HCT116 (cell line): Measurements from ENCODE around the gene IGFBP6. TPM values are rescaled to one million over a fixed set of nuclear protein-coding genes. Genes with fewer than 3 reads are reported as not detected.

Source experiments
- ATAC-seq: fragments of 200-7000 bp; cut with Tn5 transposase; 2 replicates; pipeline ENCODE4 v1.9.1; 2020; ENCODE audit warnings: mild to moderate bottlenecking, moderate library complexity
- BruUV-seq: library from RNA; stranded (reverse); fragments of 400-500 nt; replicated peaks from 2 replicates; lab custom pipeline; 2021; lab: Mats Ljungman, UMichigan
- CTCF ChIA-PET: fragments of 300-600 bp; sonication (Branson Sonifier 250); formaldehyde crosslinking; loops from one replicate; lab custom pipeline; 2021; ENCODE audit warnings: antibody characterized with exemption; lab: Charles Lee
- POLR2A ChIA-PET: fragments of 300-600, 350-600 bp; sonication (Branson Sonifier 250); formaldehyde crosslinking; loops from one replicate; lab custom pipeline; 2021; ENCODE audit warnings: antibody characterized with exemption; lab: Charles Lee
- RAD21 ChIA-PET, 2 experiments: fragments of 300-600 bp; sonication (Branson Sonifier 250); formaldehyde crosslinking; loops; one replicate each; lab custom pipeline; 2023; ENCODE audit warnings: low total read pairs in 2 of 2; ENCODE audit not compliant: uncharacterized antibody in 2 of 2, unreplicated experiment in 2 of 2, low non-redundant PET in 1 of 2; lab: Charles Lee
- DNase-seq: peaks from one replicate; pipeline ENCODE4 v3.0.0-alpha.2; 2010; ENCODE audit warnings: low read depth, low spot score
- H2AFZ ChIP-seq: fragments of 200-600 bp; shearing (Covaris generic), sonication (generic); 2 replicates; pipeline ENCODE4 v1.6.1; 2017; ENCODE audit warnings: low read depth, mixed run types, mixed read lengths, antibody characterized with exemption, low read length; ENCODE audit not compliant: poor library complexity, severe bottlenecking
- H3K27ac ChIP-seq: 2 replicates; pipeline ENCODE4 v1.5.1; 2012; ENCODE audit warnings: low read depth, low read length
- H3K27me3 ChIP-seq: fragments of 200-600 bp; sonication (generic); 2 replicates; pipeline ENCODE4 v1.6.1; 2016; ENCODE audit warnings: mixed run types, low read length, mixed read lengths; ENCODE audit not compliant: insufficient read depth
- H3K36me3 ChIP-seq, 2 experiments: fragments of 200-500 bp in 1 of 2; fragments of 200-600 bp in 1 of 2; sonication (Bioruptor generic) in 1 of 2; sonication (generic) in 1 of 2; 2 replicates each; pipeline versions ENCODE4 v1.5.1 to v1.6.1; 2014 to 2016; ENCODE audit warnings: low read length in 2 of 2, inconsistent platforms in 1 of 2, mixed read lengths in 1 of 2, mixed run types in 1 of 2; ENCODE audit not compliant: insufficient read depth in 2 of 2, control insufficient read depth in 1 of 2
- H3K4me1 ChIP-seq, 2 experiments: fragments of 200-600 bp in 1 of 2; sonication (generic) in 1 of 2; 2 replicates each; pipeline versions ENCODE4 v1.5.1 to v1.6.1; 2012 to 2017; ENCODE audit warnings: low read length in 2 of 2, inconsistent platforms in 1 of 2, mild to moderate bottlenecking in 1 of 2, mixed read lengths in 1 of 2, mixed run types in 1 of 2, moderate library complexity in 1 of 2; ENCODE audit not compliant: insufficient read depth in 2 of 2, control insufficient read depth in 1 of 2
- H3K4me2 ChIP-seq: fragments of 200-600 bp; sonication (generic); 2 replicates; pipeline ENCODE4 v1.6.1; 2017; ENCODE audit warnings: mixed run types, low read length, mixed read lengths
- H3K4me3 ChIP-seq, 2 experiments: fragments of 200-600 bp in 1 of 2; sonication (generic) in 1 of 2; replicated peaks in 1 of 2; 2 replicates each; pipeline ENCODE4 v1.5.1; 2011 to 2016; ENCODE audit warnings: low read length in 2 of 2, control low read depth in 1 of 2, low read depth in 1 of 2, mild to moderate bottlenecking in 1 of 2, mixed read lengths in 1 of 2, mixed run types in 1 of 2
- H3K79me2 ChIP-seq: fragments of 200-600 bp; sonication (generic); 2 replicates; pipeline ENCODE4 v1.6.1; 2017; ENCODE audit warnings: mild to moderate bottlenecking, mixed run types, low read length, moderate library complexity, mixed read lengths; ENCODE audit not compliant: insufficient read depth
- H3K9ac ChIP-seq: fragments of 200-600 bp; sonication (generic); 2 replicates; pipeline ENCODE4 v1.6.1; 2016; ENCODE audit warnings: low read length, mixed read lengths
- H3K9me2 ChIP-seq: fragments of 200-600 bp; sonication (generic), shearing (Covaris generic); 2 replicates; pipeline ENCODE4 v1.6.1; 2017; ENCODE audit warnings: mixed run types, mild to moderate bottlenecking, moderate library complexity; ENCODE audit not compliant: insufficient read depth
- H3K9me3 ChIP-seq, 2 experiments: fragments of 200-500 bp in 1 of 2; fragments of 200-600 bp in 1 of 2; sonication (Bioruptor generic) in 1 of 2; sonication (generic) in 1 of 2; 2 replicates each; pipeline ENCODE4 v1.6.1; 2014 to 2017; ENCODE audit warnings: low read length in 2 of 2, mixed read lengths in 2 of 2, inconsistent platforms in 1 of 2, low read depth in 1 of 2, mild to moderate bottlenecking in 1 of 2, mixed run types in 1 of 2, moderate library complexity in 1 of 2; ENCODE audit not compliant: control insufficient read depth in 1 of 2, insufficient read depth in 1 of 2
- H4K20me1 ChIP-seq: fragments of 200-600 bp; sonication (generic), shearing (Covaris generic); 2 replicates; pipeline ENCODE4 v1.6.1; 2017; ENCODE audit warnings: mixed run types, mild to moderate bottlenecking, moderate library complexity; ENCODE audit not compliant: insufficient read depth
- ATF3 ChIP-seq: IDR thresholded peaks from 2 replicates; pipeline ENCODE4 v1.6.1; 2012
- CBX3 ChIP-seq: IDR thresholded peaks from 2 replicates; pipeline ENCODE4 v1.6.1; 2012; ENCODE audit warnings: low read depth
- CEBPB ChIP-seq: IDR thresholded peaks from 2 replicates; pipeline ENCODE4 v1.6.1; 2012; ENCODE audit warnings: low read depth
- EGR1 ChIP-seq: IDR thresholded peaks from 2 replicates; pipeline ENCODE4 v1.6.1; 2012; ENCODE audit warnings: low read depth
- ELF1 ChIP-seq: IDR thresholded peaks from 2 replicates; pipeline ENCODE4 v1.6.1; 2012; ENCODE audit warnings: low read depth, borderline replicate concordance
- EZH2 ChIP-seq: fragments of 200-600 bp; sonication (generic); IDR thresholded peaks from 2 replicates; pipeline ENCODE4 v1.6.1; 2017; ENCODE audit warnings: antibody characterized with exemption, mixed run types
- EZH2phosphoT487 ChIP-seq: fragments of 200-600 bp; IDR thresholded peaks from 2 replicates; pipeline ENCODE4 v1.6.1; 2018; ENCODE audit warnings: antibody characterized with exemption, borderline replicate concordance
- FOSL1 ChIP-seq: IDR thresholded peaks from 2 replicates; pipeline ENCODE4 v1.6.1; 2012; ENCODE audit warnings: low read depth
- MAX ChIP-seq: IDR thresholded peaks from 2 replicates; pipeline ENCODE4 v1.6.1; 2012
- POLR2A ChIP-seq: IDR thresholded peaks from 2 replicates; pipeline ENCODE4 v1.7.0; 2011; ENCODE audit warnings: borderline replicate concordance; ENCODE audit not compliant: insufficient read depth, insufficient read length; ENCODE audit errors: extremely low read depth
- RAD21 ChIP-seq: IDR thresholded peaks from 2 replicates; pipeline ENCODE4 v1.6.1; 2012; ENCODE audit warnings: low read depth, mild to moderate bottlenecking
- SIN3A ChIP-seq: IDR thresholded peaks from 2 replicates; pipeline ENCODE4 v1.6.1; 2012; ENCODE audit warnings: low read depth
- SP1 ChIP-seq: IDR thresholded peaks from 2 replicates; pipeline ENCODE4 v1.6.1; 2012; ENCODE audit warnings: low read depth
- SRF ChIP-seq: IDR thresholded peaks from 2 replicates; pipeline ENCODE4 v1.6.1; 2012; ENCODE audit warnings: low read depth
- YY1 ChIP-seq: IDR thresholded peaks from 2 replicates; pipeline ENCODE4 v1.6.1; 2011; ENCODE audit warnings: low read length, low read depth, moderate library complexity, mild to moderate bottlenecking; ENCODE audit not compliant: insufficient replicate concordance; ENCODE audit errors: extremely low read depth
- ZFX ChIP-seq: fragments of 450-650 bp; IDR thresholded peaks from 2 replicates; pipeline ENCODE4 v1.6.1; 2017
- ZNF274 ChIP-seq: fragments of 200-500 bp; sonication (Bioruptor generic); IDR thresholded peaks from 2 replicates; pipeline ENCODE4 v1.6.1; 2014; ENCODE audit warnings: mild to moderate bottlenecking, low read depth, low read length, inconsistent platforms
- intact Hi-C: fragments of 100-400 bp; cut with micrococcal nuclease; formaldehyde crosslinking; loops from 2 replicates; pipeline ENCODE4 v1.10.0; 2022
- total RNA-seq: library from RNA; stranded (reverse); gene quantifications from one replicate; pipeline ENCODE4 v1.2.1, GENCODE V29; 2021; ENCODE audit not compliant: unreplicated experiment
- TF ChIP-seq, protein P1 (sequence below), 3 experiments: fragments of 200-600 bp in 1 of 3; sonication (generic) in 1 of 3; IDR thresholded peaks in 2 of 3; conservative IDR thresholded peaks in 1 of 3; 2 replicates each; pipeline ENCODE4 v1.5.1; 2012 to 2017; ENCODE audit warnings: low read depth in 2 of 3, low read length in 2 of 3, antibody characterized with exemption in 1 of 3, borderline replicate concordance in 1 of 3, control low read depth in 1 of 3, mild to moderate bottlenecking in 1 of 3, mixed read lengths in 1 of 3, mixed run types in 1 of 3, moderate library complexity in 1 of 3; ENCODE audit not compliant: insufficient read depth in 1 of 3

Gene IGFBP6
- total RNA-seq, 1 experiment from 2014 or later, result 83.4 TPM

GRCh38 chr12:53105256-53105655 lies 7.8 kb downstream of the IGFBP6 start:
- H3K9me3 ChIP-seq, result no peaks in the 10 kb centered on the region
- ChIA-PET POLR2A (no interaction called here), RAD21 (no interaction called here), CTCF (no interaction called here)
- no peaks in the 10 kb centered on the region for H4K20me1 ChIP-seq
- H2AFZ ChIP-seq, result no peak overlapping the region
- H3K9ac ChIP-seq, result no peak overlapping the region
- no TSS peak for BruUV-seq
- H3K36me3 ChIP-seq, result no peaks in the 10 kb centered on the region
- H3K9me2 ChIP-seq, result no peaks in the 10 kb centered on the region
- H3K4me3 ChIP-seq, result no peak overlapping the region
- H3K4me2 ChIP-seq, result no peak overlapping the region
- no peaks in the 10 kb centered on the region for H3K79me2 ChIP-seq
- peaks cover 5 to 19% of the 10 kb centered on the region in 2 experiments for H3K4me1 ChIP-seq
- no peak for TF ChIP-seq CBX3
- no peak for TF ChIP-seq SIN3A
- no peak overlapping the region for H3K27ac ChIP-seq
- no peak for ATAC-seq
- intact Hi-C loops, result no loop called here
- H3K27me3 ChIP-seq, result no peaks in the 10 kb centered on the region
- DNase-seq, result no peak

DNA sequence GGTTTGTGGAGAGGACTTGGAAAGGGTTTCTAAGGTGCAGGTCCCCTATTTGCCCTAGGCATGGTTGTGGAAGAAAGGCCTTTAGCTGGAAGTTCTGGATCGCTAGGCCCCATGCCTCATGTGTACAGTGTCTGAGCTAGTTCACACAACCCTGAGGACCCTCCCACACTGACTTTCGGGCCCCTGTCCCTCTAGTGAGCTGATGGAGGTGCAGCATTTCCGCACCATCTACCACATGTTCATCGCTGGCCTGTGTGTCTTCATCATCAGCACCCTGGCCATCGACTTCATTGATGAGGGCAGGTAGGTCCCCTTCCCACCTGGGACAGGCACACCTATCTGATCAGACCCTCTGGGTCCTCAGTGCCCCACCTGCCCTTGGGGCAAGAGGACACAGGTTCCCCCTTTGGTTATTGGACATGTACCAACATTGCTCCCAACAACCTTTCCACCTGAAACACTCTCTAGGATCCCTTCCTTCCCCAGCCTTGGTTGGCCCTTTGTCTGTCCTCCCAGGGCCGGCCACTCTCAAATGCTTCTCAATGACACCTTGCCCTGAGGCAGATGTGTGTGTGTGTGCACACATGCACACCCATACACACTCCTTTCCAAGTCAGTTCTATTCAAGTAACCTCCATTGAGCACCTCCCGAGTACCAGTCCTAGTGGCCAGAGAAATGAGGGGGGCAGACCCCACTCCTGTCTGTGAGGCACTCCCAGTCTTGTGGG lies 8.4 kb downstream of the IGFBP6 start:
- no peak for ATAC-seq
- TF ChIP-seq EGR1, result no peak
- TF ChIP-seq EZH2, result no peak
- no peak for TF ChIP-seq CEBPB
- no peak for TF ChIP-seq ZNF274
- TF ChIP-seq YY1, result no peak
- TF ChIP-seq ZFX, result no peak
- TF ChIP-seq SRF, result no peak
- TF ChIP-seq MAX, result no peak
- no peak for TF ChIP-seq SP1
- no peak for TF ChIP-seq RAD21
- no peak for TF ChIP-seq POLR2A
- no peak for TF ChIP-seq CBX3
- TF ChIP-seq SIN3A, result no peak
- no peak for TF ChIP-seq ATF3
- TF ChIP-seq EZH2phosphoT487, result no peak
- TF ChIP-seq ELF1, result no peak
- TF ChIP-seq FOSL1, result no peak
- TF ChIP-seq, protein P1, sequence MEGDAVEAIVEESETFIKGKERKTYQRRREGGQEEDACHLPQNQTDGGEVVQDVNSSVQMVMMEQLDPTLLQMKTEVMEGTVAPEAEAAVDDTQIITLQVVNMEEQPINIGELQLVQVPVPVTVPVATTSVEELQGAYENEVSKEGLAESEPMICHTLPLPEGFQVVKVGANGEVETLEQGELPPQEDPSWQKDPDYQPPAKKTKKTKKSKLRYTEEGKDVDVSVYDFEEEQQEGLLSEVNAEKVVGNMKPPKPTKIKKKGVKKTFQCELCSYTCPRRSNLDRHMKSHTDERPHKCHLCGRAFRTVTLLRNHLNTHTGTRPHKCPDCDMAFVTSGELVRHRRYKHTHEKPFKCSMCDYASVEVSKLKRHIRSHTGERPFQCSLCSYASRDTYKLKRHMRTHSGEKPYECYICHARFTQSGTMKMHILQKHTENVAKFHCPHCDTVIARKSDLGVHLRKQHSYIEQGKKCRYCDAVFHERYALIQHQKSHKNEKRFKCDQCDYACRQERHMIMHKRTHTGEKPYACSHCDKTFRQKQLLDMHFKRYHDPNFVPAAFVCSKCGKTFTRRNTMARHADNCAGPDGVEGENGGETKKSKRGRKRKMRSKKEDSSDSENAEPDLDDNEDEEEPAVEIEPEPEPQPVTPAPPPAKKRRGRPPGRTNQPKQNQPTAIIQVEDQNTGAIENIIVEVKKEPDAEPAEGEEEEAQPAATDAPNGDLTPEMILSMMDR (IDR thresholded peaks at IDR 0.05 in 2 of 3, conservative IDR thresholded peaks at IDR 0.05 in 1 of 3; ENCODE audit: borderline replicate concordance in 1 of 3, insufficient read depth in 1 of 3, low read depth in 2 of 3, low read length in 2 of 3), result no peak
- no TSS peak for BruUV-seq
- H3K9me2 ChIP-seq, result no peaks in the 10 kb centered on the region
- ChIA-PET CTCF (no interaction called here), POLR2A (no interaction called here), RAD21 (no interaction called here)
- no peaks in the 10 kb centered on the region for H3K9me3 ChIP-seq
- no peaks in the 10 kb centered on the region for H3K36me3 ChIP-seq
- H3K4me1 ChIP-seq, result peaks cover 0 to 12% of the 10 kb centered on the region in 2 experiments; a peak in 2 of 4 replicates
- H2AFZ ChIP-seq, result no peak overlapping the region
- intact Hi-C loops, result no loop called here
- H4K20me1 ChIP-seq, result no peaks in the 10 kb centered on the region
- no peak overlapping the region for H3K27ac ChIP-seq
- DNase-seq, result no peak
- H3K4me2 ChIP-seq, result no peak overlapping the region
- no peaks in the 10 kb centered on the region for H3K79me2 ChIP-seq
- no peak overlapping the region for H3K9ac ChIP-seq
- no peak overlapping the region for H3K4me3 ChIP-seq
- no peaks in the 10 kb centered on the region for H3K27me3 ChIP-seq
